K562 treated with DMSO at 1 percent for 12 hours (cell line): ENCODE results near the gene VWA2. TPM values are rescaled to one million over a fixed set of nuclear protein-coding genes. Genes with fewer than 3 reads are reported as not detected.

ENCODE experiments used
- total RNA-seq: library from RNA; unstranded; fragments of 300-600 nt; gene quantifications from 2 replicates; pipeline ENCODE4 v1.2.3, GENCODE V29; 2022; ENCODE audit not compliant: insufficient read depth

VWA2 gene, protein sequence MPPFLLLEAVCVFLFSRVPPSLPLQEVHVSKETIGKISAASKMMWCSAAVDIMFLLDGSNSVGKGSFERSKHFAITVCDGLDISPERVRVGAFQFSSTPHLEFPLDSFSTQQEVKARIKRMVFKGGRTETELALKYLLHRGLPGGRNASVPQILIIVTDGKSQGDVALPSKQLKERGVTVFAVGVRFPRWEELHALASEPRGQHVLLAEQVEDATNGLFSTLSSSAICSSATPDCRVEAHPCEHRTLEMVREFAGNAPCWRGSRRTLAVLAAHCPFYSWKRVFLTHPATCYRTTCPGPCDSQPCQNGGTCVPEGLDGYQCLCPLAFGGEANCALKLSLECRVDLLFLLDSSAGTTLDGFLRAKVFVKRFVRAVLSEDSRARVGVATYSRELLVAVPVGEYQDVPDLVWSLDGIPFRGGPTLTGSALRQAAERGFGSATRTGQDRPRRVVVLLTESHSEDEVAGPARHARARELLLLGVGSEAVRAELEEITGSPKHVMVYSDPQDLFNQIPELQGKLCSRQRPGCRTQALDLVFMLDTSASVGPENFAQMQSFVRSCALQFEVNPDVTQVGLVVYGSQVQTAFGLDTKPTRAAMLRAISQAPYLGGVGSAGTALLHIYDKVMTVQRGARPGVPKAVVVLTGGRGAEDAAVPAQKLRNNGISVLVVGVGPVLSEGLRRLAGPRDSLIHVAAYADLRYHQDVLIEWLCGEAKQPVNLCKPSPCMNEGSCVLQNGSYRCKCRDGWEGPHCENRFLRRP
- total RNA-seq, result not detected in 2 replicates

DNA sequence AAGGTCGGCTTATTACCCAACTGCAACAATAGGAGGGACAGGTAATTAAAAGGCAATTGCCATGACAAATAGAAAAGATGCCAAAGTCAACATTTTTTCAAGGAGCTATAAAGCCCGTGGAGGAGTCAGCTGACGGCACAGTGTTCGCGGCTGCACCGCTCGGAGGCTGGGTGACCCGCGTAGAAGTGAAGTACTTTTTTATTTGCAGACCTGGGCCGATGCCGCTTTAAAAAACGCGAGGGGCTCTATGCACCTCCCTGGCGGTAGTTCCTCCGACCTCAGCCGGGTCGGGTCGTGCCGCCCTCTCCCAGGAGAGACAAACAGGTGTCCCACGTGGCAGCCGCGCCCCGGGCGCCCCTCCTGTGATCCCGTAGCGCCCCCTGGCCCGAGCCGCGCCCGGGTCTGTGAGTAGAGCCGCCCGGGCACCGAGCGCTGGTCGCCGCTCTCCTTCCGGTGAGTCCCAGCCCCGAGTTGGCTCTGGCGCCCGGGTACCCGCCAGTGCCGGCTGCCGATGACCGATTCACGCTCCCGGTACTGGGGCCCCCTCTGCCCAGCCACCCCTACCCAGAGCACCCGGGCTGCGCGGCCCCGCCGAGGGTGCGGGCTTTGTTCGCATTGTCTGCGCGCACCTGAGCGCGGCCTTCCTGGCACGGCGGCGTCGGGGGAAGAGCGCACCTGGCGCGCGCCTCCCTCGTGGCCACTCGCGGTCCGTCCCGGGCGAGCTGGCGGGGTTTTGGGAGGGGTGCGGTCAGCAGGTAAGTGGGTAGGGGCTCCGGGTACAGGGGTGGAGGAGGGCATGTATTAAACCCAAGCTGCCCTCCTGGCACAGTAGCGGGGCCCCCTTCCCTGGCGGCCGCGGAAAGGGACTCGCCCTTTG is at the start of gene VWA2:
TSS of gene VWA2 (plus strand) at position 138 of the 877 bp plus-strand sequence. CDS start 9,460 bp downstream, outside the sequence.

Other genes starting within 250 kb of the VWA2 start
- gene ADRB1, start 195.4 kb upstream of the VWA2 start, total RNA-seq, result not detected in 2 replicates
- 0.77 and 4.0 TPM in 2 replicates for gene CCDC186, start 65.1 kb upstream of the VWA2 start, total RNA-seq
- gene TDRD1, start 59.9 kb upstream of the VWA2 start, total RNA-seq, result not detected in 2 replicates
- gene AFAP1L2, start 165.2 kb downstream of the VWA2 start, total RNA-seq, result not detected in 2 replicates